Measurements from ENCODE around the gene MFN2.
"Not testable (repeated sequence)": the region's sequence is repeated elsewhere in the genome, so short reads cannot be mapped to it uniquely, and the experiment has no call there.

The MFN2 gene

GRCh38 chr1:11979851-11980675, at the start of gene MFN2:
TSS of gene MFN2 (plus strand) at chr1:11980444. CDS start at chr1:11989169, 8,725 bp downstream.
- peak; percentile 88 for DNase-seq (ENCODE audit: low spot score)

- no peak for DNase-seq (ENCODE audit: low spot score)
Measured at GRCh38 chr1:11930571-11931445, 49.4 kb upstream of the MFN2 start.

DNA sequence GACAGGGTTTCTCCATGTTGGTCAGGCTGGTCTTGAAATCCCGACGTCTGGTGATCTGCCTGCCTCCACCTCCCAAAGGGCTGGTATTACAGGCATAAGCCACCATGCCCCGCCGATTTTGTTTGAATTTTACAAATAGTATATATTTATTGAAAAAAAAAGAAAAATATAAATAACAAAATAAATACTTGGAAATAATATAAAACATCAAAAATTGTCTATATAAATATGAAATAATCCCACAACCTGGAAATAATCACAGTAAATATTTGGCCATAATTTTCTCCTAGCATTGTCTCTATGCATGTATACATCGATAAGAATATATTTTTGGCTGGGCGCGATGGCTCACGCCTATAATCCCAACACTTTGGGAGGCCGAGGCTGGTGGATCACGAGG, 48.4 kb upstream of the MFN2 start:
- DNase-seq (ENCODE audit: low spot score) = no peak

GRCh38 chr1:11934302-11935056, 45.8 kb upstream of the MFN2 start, which contains the start of gene PLOD1:
TSS of gene PLOD1 (plus strand) at chr1:11934717. CDS start at chr1:11934780, 63 bp downstream.
- peak; percentile 72 for DNase-seq (ENCODE audit: low spot score)

GRCh38 chr1:11935057-11935412, 45.2 kb upstream of the MFN2 start:
- DNase-seq (ENCODE audit: low spot score) = no peak

GRCh38 chr1:11935733-11936132, 44.5 kb upstream of the MFN2 start:
- DNase-seq (ENCODE audit: low spot score) = not testable (repeated sequence)

DNA sequence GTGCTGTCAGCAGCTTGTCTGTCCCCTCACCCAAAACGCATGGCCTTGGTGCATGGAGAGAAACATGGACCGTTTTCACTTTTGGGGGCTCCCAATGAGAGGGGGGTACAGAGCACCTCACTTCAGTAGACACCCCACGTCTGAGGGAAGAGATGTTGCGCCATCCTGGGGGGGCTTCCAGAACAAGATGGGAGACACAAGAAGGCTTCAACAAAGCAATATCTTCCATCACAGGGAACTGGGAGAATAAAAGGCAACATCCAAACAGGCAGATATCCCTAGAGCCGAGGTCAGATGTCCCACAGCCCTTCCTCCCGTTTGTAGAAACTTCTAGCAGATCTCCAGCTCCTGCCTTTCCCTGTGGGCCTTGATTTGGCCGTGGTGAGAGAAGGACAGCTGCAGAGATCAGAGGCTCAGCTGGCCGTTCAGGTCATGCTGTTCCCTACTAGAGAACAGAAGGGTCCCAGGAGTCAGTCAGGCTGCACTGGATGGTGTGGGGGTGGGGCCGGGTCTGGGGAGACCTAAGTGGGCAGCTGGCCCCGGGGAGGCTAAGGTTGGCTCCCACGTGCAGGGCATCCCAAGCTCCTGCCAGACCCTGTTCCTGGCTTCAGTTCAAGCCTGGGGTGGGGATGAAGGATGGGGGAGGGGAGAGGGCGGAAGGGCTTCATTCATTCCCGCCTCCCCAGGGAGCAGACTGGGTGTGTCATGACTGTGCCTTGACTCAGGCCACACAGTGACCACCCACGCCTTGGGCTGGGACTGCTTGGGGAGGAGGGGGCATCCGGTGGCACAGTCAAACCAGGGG, 41.3 kb upstream of the MFN2 start:
- no peak for DNase-seq (ENCODE audit: low spot score)

GRCh38 chr1:11939794-11940193, 40.5 kb upstream of the MFN2 start:
- not testable (repeated sequence) for DNase-seq (ENCODE audit: low spot score)

GRCh38 chr1:11940260-11940921, 39.9 kb upstream of the MFN2 start:
- DNase-seq (ENCODE audit: low spot score) = peak; percentile 81

- DNase-seq (ENCODE audit: low spot score) = no peak
Measured at GRCh38 chr1:11942280-11942679, 38.0 kb upstream of the MFN2 start.

- no peak for DNase-seq (ENCODE audit: low spot score)
Measured at GRCh38 chr1:11943619-11944018, 36.6 kb upstream of the MFN2 start.

- no peak for DNase-seq (ENCODE audit: low spot score)
Measured at GRCh38 chr1:11944358-11944931, 35.8 kb upstream of the MFN2 start.

- no peak for DNase-seq (ENCODE audit: low spot score)
Measured at GRCh38 chr1:11946647-11947046, 33.6 kb upstream of the MFN2 start.

DNA sequence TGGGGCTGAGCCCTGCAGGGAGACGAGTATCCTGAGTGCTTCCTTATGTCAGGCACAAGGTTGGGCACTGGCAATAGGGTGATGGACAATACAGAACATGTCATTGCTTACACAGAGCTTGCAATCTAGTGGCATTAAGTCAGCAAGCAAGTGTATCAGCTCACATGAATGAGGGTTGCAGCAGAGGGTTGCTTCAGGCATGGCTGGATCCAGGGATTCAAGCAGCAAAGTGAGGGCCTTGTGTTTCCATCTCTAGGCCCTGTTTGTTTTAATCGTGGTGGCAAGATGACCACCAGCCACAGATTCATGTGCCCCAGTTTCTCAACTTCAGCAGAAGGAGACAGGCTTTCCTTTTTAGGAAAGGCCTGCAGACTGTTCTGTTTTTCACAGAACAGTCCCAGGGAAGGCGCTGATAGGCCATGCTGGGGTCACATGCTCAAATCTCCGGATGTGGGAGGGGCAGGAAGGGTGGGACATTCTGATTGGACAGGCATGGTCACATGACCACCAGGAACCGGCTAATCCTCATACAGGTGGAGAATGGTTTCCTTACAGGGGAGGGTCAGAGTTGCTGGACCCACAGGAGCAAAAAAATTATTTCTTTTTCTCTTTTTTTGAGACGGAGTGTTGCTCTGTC, 31.3 kb upstream of the MFN2 start:
- peak; percentile 31 for DNase-seq (ENCODE audit: low spot score)

DNA sequence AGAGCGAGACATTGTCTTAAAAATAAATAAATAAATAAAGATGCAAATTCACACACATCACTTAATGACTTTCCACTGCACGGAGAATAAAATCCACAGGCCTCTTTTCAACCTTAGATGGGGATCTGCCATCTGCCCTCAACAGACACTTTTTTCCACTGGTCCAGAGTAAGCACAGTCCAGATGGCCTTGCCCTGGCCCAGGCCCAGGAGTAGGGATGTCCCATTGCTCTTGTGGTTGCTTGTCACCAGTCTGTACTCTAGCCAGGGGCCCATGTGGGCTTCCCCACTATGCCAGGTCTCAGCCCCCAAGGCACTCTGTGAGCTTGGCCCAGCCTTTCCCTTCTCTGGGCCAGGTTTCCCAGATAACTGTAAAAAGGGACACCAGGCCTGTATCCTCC, 28.3 kb upstream of the MFN2 start:
- no peak for DNase-seq (ENCODE audit: low spot score)

- DNase-seq (ENCODE audit: low spot score) = no peak
Measured at GRCh38 chr1:11952455-11953109, 27.7 kb upstream of the MFN2 start.

DNA sequence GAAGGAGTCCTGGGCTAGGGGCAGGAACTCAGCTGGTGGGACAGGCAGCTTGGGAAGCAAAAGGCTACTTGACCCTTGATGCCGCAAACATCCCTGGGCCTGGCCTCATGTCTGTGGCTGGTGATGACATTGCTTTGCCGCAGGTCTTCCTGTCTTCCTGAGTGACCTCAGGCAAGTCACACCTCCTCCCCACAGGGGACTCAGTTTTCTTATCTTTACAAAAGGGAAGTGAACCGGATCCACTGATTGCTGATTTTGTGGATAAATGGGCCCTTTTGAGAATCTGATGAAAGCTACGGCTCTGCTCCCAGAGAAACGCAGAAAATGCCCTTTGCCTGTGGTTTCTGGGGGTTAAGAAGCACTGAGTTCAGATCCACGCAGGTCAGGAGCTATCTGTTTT, 25.0 kb upstream of the MFN2 start:
- DNase-seq (ENCODE audit: low spot score) = no peak

DNA sequence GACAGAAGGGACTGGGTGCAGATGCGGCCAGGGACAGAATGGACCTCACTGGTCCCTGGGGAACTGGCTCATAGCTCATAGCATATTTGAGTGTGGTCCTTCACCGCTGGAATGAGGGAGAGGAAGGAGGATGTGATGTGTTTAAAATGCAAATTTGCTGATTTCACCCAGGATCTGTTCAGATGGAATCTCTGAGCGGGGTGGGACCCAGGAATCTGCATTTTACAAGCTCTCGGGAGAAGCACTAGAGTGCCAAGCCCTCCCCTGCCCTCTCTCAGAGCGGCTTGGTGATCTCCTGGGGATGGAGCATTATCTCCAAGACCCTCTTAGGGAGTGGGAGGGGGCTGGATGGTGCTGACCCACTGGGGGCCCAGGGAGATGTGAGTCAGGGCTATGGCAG, 22.8 kb upstream of the MFN2 start:
- DNase-seq (ENCODE audit: low spot score) = no peak

DNA sequence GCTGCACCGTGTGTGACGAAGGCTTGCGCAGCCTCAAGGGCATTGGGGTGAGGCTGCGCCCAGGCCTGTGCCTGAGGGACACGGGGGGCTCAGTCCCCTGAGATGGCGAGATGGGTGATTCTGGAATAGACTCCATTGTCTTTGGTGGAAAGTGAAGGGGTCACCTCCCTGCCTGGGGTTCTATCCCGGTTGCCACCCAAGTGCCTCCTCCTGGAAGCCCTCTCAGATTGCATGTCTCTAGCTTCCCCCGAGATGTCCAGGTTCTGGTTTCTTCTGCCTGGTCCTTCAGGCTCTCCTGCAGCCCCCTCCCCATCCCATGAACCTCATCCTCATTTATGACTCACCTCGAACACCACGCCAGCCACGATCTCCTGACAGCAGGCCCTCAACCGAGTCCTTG, 22.3 kb upstream of the MFN2 start:
- no peak for DNase-seq (ENCODE audit: low spot score)

DNA sequence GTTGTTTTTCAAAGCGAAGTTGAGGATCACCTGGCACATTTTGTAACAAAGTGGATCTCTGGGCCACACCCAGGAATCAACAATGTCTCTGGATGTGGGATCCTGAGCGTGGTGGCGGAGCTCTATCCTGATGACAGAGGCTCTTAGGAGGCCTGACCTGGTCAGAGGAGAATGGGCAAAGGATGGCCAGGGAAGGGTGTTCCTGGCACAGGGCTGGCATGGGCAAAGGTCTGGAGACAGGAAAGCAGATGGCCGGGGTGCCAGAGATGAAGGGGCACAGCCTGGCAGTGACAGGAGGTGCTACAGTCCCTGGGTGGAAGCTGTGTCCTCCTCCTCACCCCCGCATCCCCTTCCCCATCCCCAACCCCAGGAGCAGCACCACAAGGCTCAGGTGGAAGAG, 20.0 kb upstream of the MFN2 start:
- DNase-seq (ENCODE audit: low spot score) = no peak
